Neural crest cell (in vitro differentiated cells): ENCODE data around the gene MICU1. TPM values are rescaled to one million over a fixed set of nuclear protein-coding genes. Genes with fewer than 3 reads are reported as not detected.
A peak's percentile ranks its signal among the peaks of the same experiment; 100 is the strongest.

ENCODE experiments used
- DNase-seq: peaks from one replicate; pipeline ENCODE4 v3.0.0; 2021; ENCODE audit warnings: low read depth, mixed read lengths, low spot score
- H3K27ac Mint-ChIP-seq: one replicate; pipeline ENCODE4 v1.8.0; 2021; ENCODE audit warnings: mild to moderate bottlenecking, mixed read lengths; ENCODE audit not compliant: unreplicated experiment
- H3K27me3 Mint-ChIP-seq: 2 replicates; pipeline ENCODE4 v1.8.0; 2021; ENCODE audit warnings: low read depth, mild to moderate bottlenecking, mixed read lengths
- H3K36me3 Mint-ChIP-seq: 2 replicates; pipeline ENCODE4 v1.8.0; 2021; ENCODE audit warnings: low read depth, mild to moderate bottlenecking, mixed read lengths
- H3K4me1 Mint-ChIP-seq: 2 replicates; pipeline ENCODE4 v1.8.0; 2021; ENCODE audit warnings: mixed read lengths
- H3K4me3 Mint-ChIP-seq: one replicate; pipeline ENCODE4 v1.8.0; 2021; ENCODE audit warnings: mild to moderate bottlenecking, mixed read lengths
- H3K9me3 Mint-ChIP-seq: 2 replicates; pipeline ENCODE4 v1.8.0; 2021; ENCODE audit warnings: mixed read lengths
- CTCF ChIP-seq: fragments of 200-600 bp; sonication (generic); conservative IDR thresholded peaks from 2 replicates; pipeline ENCODE4 v1.5.0; 2021; ENCODE audit warnings: antibody characterized with exemption, mild to moderate bottlenecking
- total RNA-seq: library from RNA; stranded (reverse); gene quantifications from 2 replicates; pipeline ENCODE4 v1.2.1, GENCODE V29; 2021

The MICU1 gene
- total RNA-seq, 1 donor from 2014 or later: 34.1 TPM

GRCh38 chr10:72332423-72333111 is 293.3 kb downstream of the MICU1 start:
- Mint-ChIP-seq H3K27me3 (peaks cover 2% of the 10 kb centered on the region), H3K4me1 (peaks cover 84% of the 10 kb centered on the region), H3K27ac (peak overlapping the region; percentile 98)

DNA sequence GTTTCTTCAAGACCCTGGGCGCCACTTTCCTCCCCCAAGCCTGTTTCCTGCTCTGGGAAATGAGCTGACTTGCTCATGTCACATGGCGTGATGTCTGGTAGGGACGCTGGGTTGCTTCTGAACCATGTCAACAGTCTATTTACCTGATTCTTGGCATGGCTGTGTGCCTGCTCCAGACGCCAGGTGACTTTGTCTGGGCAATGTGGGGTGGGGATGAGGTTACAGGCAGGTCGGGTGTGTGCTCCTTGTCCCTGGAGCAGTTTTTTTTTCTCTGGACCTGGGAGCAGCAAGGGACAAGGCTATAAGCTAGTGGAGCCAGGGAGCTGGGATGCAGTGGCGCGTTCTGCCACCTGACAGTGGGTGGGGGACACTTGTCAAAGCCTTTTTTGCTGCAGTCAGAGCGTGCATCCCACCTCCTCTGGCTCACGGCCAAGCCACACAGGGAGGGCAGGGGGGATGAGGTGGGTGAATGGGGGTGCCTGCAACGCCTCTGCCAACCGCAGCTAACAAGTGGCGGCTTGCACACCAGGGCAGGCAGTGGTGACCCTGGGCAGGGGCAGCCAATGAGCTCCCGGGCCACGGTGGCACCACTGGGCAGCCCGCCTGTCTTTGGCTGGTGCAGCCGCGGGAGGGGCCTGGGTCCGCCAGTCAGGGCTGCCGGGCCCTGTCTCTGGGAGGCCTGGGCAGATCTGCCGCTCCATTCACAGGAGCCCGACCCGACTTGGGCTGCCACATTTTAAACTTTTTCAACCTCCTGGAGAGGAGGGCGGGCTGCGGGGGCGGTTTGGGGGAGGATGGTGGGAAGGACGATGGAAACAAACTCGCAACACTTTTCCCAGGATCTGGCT is 294.1 kb downstream of the MICU1 start:
- H3K9me3 Mint-ChIP-seq: no peaks in the 10 kb centered on the region
- H3K27me3 Mint-ChIP-seq: peaks cover 2% of the 10 kb centered on the region
- peak; percentile 52 for TF ChIP-seq CTCF
- peaks cover 81% of the 10 kb centered on the region for H3K4me1 Mint-ChIP-seq
- peak overlapping the region; percentile 98 for H3K27ac Mint-ChIP-seq
- peak overlapping the region; percentile 83 for H3K4me3 Mint-ChIP-seq
- no peaks in the 10 kb centered on the region for H3K36me3 Mint-ChIP-seq
- DNase-seq: peak; percentile 77

More at GRCh38 chr10:72332423-72333111, 293.3 kb downstream of the MICU1 start:
- DNase-seq: no peak
- peak overlapping the region; percentile 83 for H3K4me3 Mint-ChIP-seq
- no peaks in the 10 kb centered on the region for H3K36me3 Mint-ChIP-seq
- TF ChIP-seq CTCF: no peak
- no peaks in the 10 kb centered on the region for H3K9me3 Mint-ChIP-seq

DNA sequence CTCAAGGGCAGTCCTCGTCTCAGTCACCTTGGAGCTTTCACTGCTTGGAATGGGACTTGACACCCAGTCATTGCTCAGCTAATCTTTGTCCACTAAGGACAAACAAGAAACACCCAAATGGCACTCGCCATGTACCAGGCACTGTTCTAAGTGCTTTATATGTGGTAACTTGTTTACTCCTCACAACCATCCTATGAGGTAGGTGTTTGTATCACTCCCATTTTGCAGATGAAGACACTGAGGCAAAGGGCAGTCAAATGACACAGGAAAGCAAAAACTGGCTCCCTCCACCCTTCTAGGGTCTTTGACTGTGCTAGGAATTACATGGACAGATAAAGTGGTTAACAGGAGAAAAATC is 295.8 kb downstream of the MICU1 start:
- Mint-ChIP-seq H3K27ac (no peak overlapping the region), H3K4me1 (peaks cover 77% of the 10 kb centered on the region), H3K27me3 (peaks cover 2% of the 10 kb centered on the region), H3K36me3 (no peaks in the 10 kb centered on the region), H3K4me3 (peak overlapping the region; percentile 31), H3K9me3 (no peaks in the 10 kb centered on the region)
- no peak for TF ChIP-seq CTCF
- no peak for DNase-seq

GRCh38 chr10:72329290-72330068 is 296.4 kb downstream of the MICU1 start:
- Mint-ChIP-seq H3K27ac (no peak overlapping the region), H3K27me3 (peaks cover 2% of the 10 kb centered on the region), H3K4me3 (peak overlapping the region; percentile 31), H3K9me3 (no peaks in the 10 kb centered on the region), H3K36me3 (no peaks in the 10 kb centered on the region), H3K4me1 (peaks cover 77% of the 10 kb centered on the region)
- no peak for DNase-seq
- no peak for TF ChIP-seq CTCF

GRCh38 chr10:72328829-72329204 is 297.1 kb downstream of the MICU1 start:
- H3K9me3 Mint-ChIP-seq: no peaks in the 10 kb centered on the region
- H3K4me1 Mint-ChIP-seq: peaks cover 76% of the 10 kb centered on the region
- H3K27me3 Mint-ChIP-seq: peaks cover 2% of the 10 kb centered on the region
- no peaks in the 10 kb centered on the region for H3K36me3 Mint-ChIP-seq
- H3K4me3 Mint-ChIP-seq: no peak overlapping the region
- DNase-seq: no peak
- no peak overlapping the region for H3K27ac Mint-ChIP-seq
- TF ChIP-seq CTCF: no peak
